WTC11 (cell line): Measurements from ENCODE around the gene KLHL41. TPM values are rescaled to one million over a fixed set of nuclear protein-coding genes. Genes with fewer than 3 reads are reported as not detected.

Experiments
- ATAC-seq: fragments of 200-7000 bp; cut with Tn5 transposase; 2 replicates; pipeline ENCODE4 v1.10.0; 2021; ENCODE audit warnings: mild to moderate bottlenecking, moderate library complexity
- CTCF ChIA-PET: fragments of 300-600 bp; sonication (Branson Sonifier 250); formaldehyde crosslinking; loops from one replicate; lab custom pipeline; 2021; ENCODE audit warnings: antibody characterized with exemption; lab: Charles Lee
- POLR2A ChIA-PET: fragments of 350-600 bp; sonication (Branson Sonifier 250); formaldehyde crosslinking; loops from one replicate; lab custom pipeline; 2021; ENCODE audit warnings: antibody characterized with exemption; lab: Charles Lee
- DNase-seq: peaks from one replicate; pipeline ENCODE4 v3.0.0; 2021; ENCODE audit warnings: low spot score
- H3K27ac Mint-ChIP-seq: 2 replicates; pipeline ENCODE4 v1.8.0; 2021; ENCODE audit warnings: mixed read lengths
- H3K27me3 Mint-ChIP-seq: 2 replicates; pipeline ENCODE4 v1.8.0; 2021; ENCODE audit warnings: low read depth, mild to moderate bottlenecking, moderate library complexity, mixed read lengths
- H3K36me3 Mint-ChIP-seq: 2 replicates; pipeline ENCODE4 v1.8.0; 2021; ENCODE audit warnings: mixed read lengths
- H3K4me1 Mint-ChIP-seq: 2 replicates; pipeline ENCODE4 v1.8.0; 2022; ENCODE audit warnings: mixed read lengths
- H3K4me3 Mint-ChIP-seq: 2 replicates; pipeline ENCODE4 v1.8.0; 2021; ENCODE audit warnings: mild to moderate bottlenecking, moderate library complexity, mixed read lengths
- H3K9me3 Mint-ChIP-seq: 2 replicates; pipeline ENCODE4 v1.8.0; 2021; ENCODE audit warnings: mixed read lengths
- ATF1 ChIP-seq: sonication (generic); formaldehyde crosslinking; IDR thresholded peaks from 2 replicates; pipeline ENCODE4 v1.8.1; 2023; ENCODE audit warnings: mild to moderate bottlenecking, moderate library complexity, missing genetic modification reagents
- CDX4 ChIP-seq: fragments of 250-450 bp; sonication (Bioruptor Pico); IDR thresholded peaks from 2 replicates; pipeline ENCODE4 v1.9.0; 2021; ENCODE audit warnings: moderate library complexity, mild to moderate bottlenecking, inconsistent platforms, borderline replicate concordance
- CREM ChIP-seq: sonication (generic); formaldehyde crosslinking; IDR thresholded peaks from 2 replicates; pipeline ENCODE4 v1.8.1; 2022; ENCODE audit warnings: mild to moderate bottlenecking, missing genetic modification reagents, moderate library complexity
- ETV6 ChIP-seq: sonication (generic); formaldehyde crosslinking; IDR thresholded peaks from 2 replicates; pipeline ENCODE4 v1.8.1; 2022; ENCODE audit warnings: mild to moderate bottlenecking, missing genetic modification reagents
- HMGXB4 ChIP-seq: sonication (generic); formaldehyde crosslinking; IDR thresholded peaks from 2 replicates; pipeline ENCODE4 v1.8.1; 2023; ENCODE audit warnings: mild to moderate bottlenecking, moderate library complexity, missing genetic modification reagents
- IRF2 ChIP-seq: sonication (generic); formaldehyde crosslinking; IDR thresholded peaks from 2 replicates; pipeline ENCODE4 v1.8.0; 2022; ENCODE audit warnings: low read depth, missing genetic modification reagents, borderline replicate concordance
- KAT7 ChIP-seq: sonication (generic); formaldehyde crosslinking; IDR thresholded peaks from 2 replicates; pipeline ENCODE4 v1.8.1; 2023; ENCODE audit warnings: missing genetic modification reagents, mild to moderate bottlenecking, borderline replicate concordance
- NR1H2 ChIP-seq: sonication (generic); formaldehyde crosslinking; IDR thresholded peaks from 2 replicates; pipeline ENCODE4 v1.9.0; 2021; ENCODE audit warnings: mild to moderate bottlenecking, moderate library complexity, missing genetic modification reagents
- SP1 ChIP-seq: sonication (generic); formaldehyde crosslinking; conservative IDR thresholded peaks from 2 replicates; pipeline ENCODE4 v1.8.1; 2022; ENCODE audit warnings: missing genetic modification reagents
- STAT6 ChIP-seq: sonication (generic); formaldehyde crosslinking; conservative IDR thresholded peaks from 2 replicates; pipeline ENCODE4 v1.8.1; 2023; ENCODE audit warnings: mild to moderate bottlenecking, low read depth, missing genetic modification reagents, moderate library complexity
- ZBTB21 ChIP-seq: sonication (generic); formaldehyde crosslinking; IDR thresholded peaks from 2 replicates; pipeline ENCODE4 v1.8.1; 2023; ENCODE audit warnings: mild to moderate bottlenecking, missing genetic modification reagents, borderline replicate concordance
- ZNF121 ChIP-seq: sonication (generic); formaldehyde crosslinking; IDR thresholded peaks from 2 replicates; pipeline ENCODE4 v1.8.0; 2023; ENCODE audit warnings: missing genetic modification reagents
- ZNF138 ChIP-seq: sonication (generic); formaldehyde crosslinking; conservative IDR thresholded peaks from 2 replicates; pipeline ENCODE4 v1.8.1; 2022; ENCODE audit warnings: mild to moderate bottlenecking, moderate library complexity, missing genetic modification reagents
- ZNF425 ChIP-seq: fragments of 250-450 bp; sonication (Bioruptor Pico); conservative IDR thresholded peaks from 2 replicates; pipeline ENCODE4 v1.9.0; 2021; ENCODE audit warnings: mild to moderate bottlenecking
- ZNF512 ChIP-seq: sonication (generic); formaldehyde crosslinking; IDR thresholded peaks from 2 replicates; pipeline ENCODE4 v1.8.1; 2022; ENCODE audit warnings: missing genetic modification reagents, borderline replicate concordance
- ZNF532 ChIP-seq: fragments of 250-450 bp; sonication (Bioruptor Pico); IDR thresholded peaks from 2 replicates; pipeline ENCODE4 v1.9.0; 2021; ENCODE audit warnings: mild to moderate bottlenecking, borderline replicate concordance
- ZNF671 ChIP-seq: fragments of 250-450 bp; sonication (Bioruptor Pico); IDR thresholded peaks from 2 replicates; pipeline ENCODE4 v1.8.0; 2021; ENCODE audit warnings: mild to moderate bottlenecking
- ZSCAN18 ChIP-seq: fragments of 250-450 bp; sonication (Bioruptor Pico); IDR thresholded peaks from 2 replicates; pipeline ENCODE4 v2.1.2; 2022; ENCODE audit warnings: mild to moderate bottlenecking, moderate library complexity
- total RNA-seq: library from RNA; stranded (reverse); gene quantifications from 3 replicates; pipeline ENCODE4 v1.2.3, GENCODE V29; 2021

Gene KLHL41
- total RNA-seq, 1 experiment from 2014 or later, result not detected

- TF ChIP-seq KAT7 (CRISPR knock-in tag) (peak; percentile 74), CREM (CRISPR knock-in tag) (peak; percentile 68; the same call in 1 of the 2 replicates), HMGXB4 (CRISPR knock-in tag) (peak; percentile 88), ETV6 (CRISPR knock-in tag) (peak; percentile 83), ZNF121 (0 out of 2 replicates have a peak, but pooled peaks have one; percentile 13), IRF2 (CRISPR knock-in tag) (no peak)
- TF ChIP-seq, all 79 proteins: peak for 16
Measured at GRCh38 chr2:169479257-169480078, 30.0 kb upstream of the KLHL41 start, which contains the start of gene BBS5 (continued).

GRCh38 chr2:169480079-169480465 lies 29.4 kb upstream of the KLHL41 start:
- DNase-seq, result no peak
- Mint-ChIP-seq H3K9me3 (no peaks in the 10 kb centered on the region), H3K4me3 (peak overlapping the region; percentile 81), H3K27me3 (peaks cover 62% of the 10 kb centered on the region), H3K27ac (no peak overlapping the region), H3K4me1 (peaks cover 7% of the 10 kb centered on the region), H3K36me3 (no peaks in the 10 kb centered on the region)
- ChIA-PET POLR2A (no interaction called here), CTCF (interaction anchor here (1.3 to 2.3 kb wide), 6 partner anchors 9 to 253 kb away, joined by 3 to 7 read pairs (median 4); partner anchors contain the start of genes KLHL23 and KLHL41)
- ATAC-seq, result no peak
- no peak for TF ChIP-seq ZNF425 (CRISPR knock-in tag)
- TF ChIP-seq SP1 (CRISPR knock-in tag), result no peak
- TF ChIP-seq NR1H2 (CRISPR knock-in tag), result no peak
- TF ChIP-seq ZNF512 (CRISPR knock-in tag), result no peak
- no peak for TF ChIP-seq IRF2 (CRISPR knock-in tag)
- TF ChIP-seq ZNF671 (CRISPR knock-in tag), result no peak
- TF ChIP-seq ATF1 (CRISPR knock-in tag), result no peak
- TF ChIP-seq STAT6 (CRISPR knock-in tag), result no peak
- TF ChIP-seq ZNF532 (CRISPR knock-in tag), result no peak
- no peak for TF ChIP-seq ZNF138 (CRISPR knock-in tag)
- TF ChIP-seq ZSCAN18 (CRISPR knock-in tag), result no peak
- no peak for TF ChIP-seq KAT7 (CRISPR knock-in tag)
- no peak for TF ChIP-seq ZBTB21 (CRISPR knock-in tag)
- no peak for TF ChIP-seq CDX4 (CRISPR knock-in tag)
